ENCODE data around the gene GXYLT1.

The GXYLT1 gene

GRCh38 chr12:42039577-42039976, 105.1 kb downstream of the GXYLT1 start:
- H3K79me2 ChIP-seq (ENCODE audit: control insufficient read depth, low read length): no peaks in the 10 kb centered on the region
- no peaks in the 10 kb centered on the region for H3K9me2 ChIP-seq (replicated peaks; ENCODE audit: control insufficient read depth, low read length)
- no peaks in the 10 kb centered on the region for H3K9me3 ChIP-seq (ENCODE audit: control insufficient read depth, insufficient read depth, low read length)
- H3K4me3 ChIP-seq (ENCODE audit: low read length): no peak overlapping the region
- no peaks in the 10 kb centered on the region for H3F3A ChIP-seq (ENCODE audit: control insufficient read depth, insufficient read depth)
- no peak for TF ChIP-seq CTCF (IDR thresholded peaks at IDR 0.05; ENCODE audit: low read depth, low read length, poor library complexity, severe bottlenecking)
- TF ChIP-seq EZH2phosphoT487 (IDR thresholded peaks at IDR 0.05; ENCODE audit: borderline replicate concordance, low read length): no peak
- no peaks in the 10 kb centered on the region for H3K4me1 ChIP-seq (ENCODE audit: control insufficient read depth, low read length)
- no peak overlapping the region for H3K27ac ChIP-seq (ENCODE audit: low read depth, low read length)
- H3K36me3 ChIP-seq (ENCODE audit: control insufficient read depth, low read length): no peaks in the 10 kb centered on the region
- H3K4me2 ChIP-seq (ENCODE audit: low read length): no peak overlapping the region
- peaks cover 9% of the 10 kb centered on the region for H3K27me3 ChIP-seq (ENCODE audit: control insufficient read depth, low read length)
- H4K20me1 ChIP-seq (ENCODE audit: control insufficient read depth, insufficient read depth, low read depth, low read length): no peaks in the 10 kb centered on the region

GRCh38 chr12:42039176-42039575, 105.5 kb downstream of the GXYLT1 start:
- TF ChIP-seq CTCF (IDR thresholded peaks at IDR 0.05; ENCODE audit: low read depth, low read length, poor library complexity, severe bottlenecking) (no peak), EZH2phosphoT487 (IDR thresholded peaks at IDR 0.05; ENCODE audit: borderline replicate concordance, low read length) (no peak)
- H3F3A ChIP-seq (ENCODE audit: control insufficient read depth, insufficient read depth): no peaks in the 10 kb centered on the region
- H3K4me1 ChIP-seq (ENCODE audit: control insufficient read depth, low read length): no peaks in the 10 kb centered on the region
- no peak overlapping the region for H3K4me3 ChIP-seq (ENCODE audit: low read length)
- H3K4me2 ChIP-seq (ENCODE audit: low read length): no peak overlapping the region
- H3K27me3 ChIP-seq (ENCODE audit: control insufficient read depth, low read length): peaks cover 9% of the 10 kb centered on the region
- no peaks in the 10 kb centered on the region for H4K20me1 ChIP-seq (ENCODE audit: control insufficient read depth, insufficient read depth, low read depth, low read length)
- no peaks in the 10 kb centered on the region for H3K9me3 ChIP-seq (ENCODE audit: control insufficient read depth, insufficient read depth, low read length)
- H3K79me2 ChIP-seq (ENCODE audit: control insufficient read depth, low read length): no peaks in the 10 kb centered on the region
- H3K9me2 ChIP-seq (replicated peaks; ENCODE audit: control insufficient read depth, low read length): no peaks in the 10 kb centered on the region
- no peaks in the 10 kb centered on the region for H3K36me3 ChIP-seq (ENCODE audit: control insufficient read depth, low read length)
- H3K27ac ChIP-seq (ENCODE audit: low read depth, low read length): no peak overlapping the region

- H3F3A ChIP-seq (ENCODE audit: control insufficient read depth, insufficient read depth): no peaks in the 10 kb centered on the region
- no peak overlapping the region for H3K4me3 ChIP-seq (ENCODE audit: low read length)
- no peaks in the 10 kb centered on the region for H4K20me1 ChIP-seq (ENCODE audit: control insufficient read depth, insufficient read depth, low read depth, low read length)
- H3K36me3 ChIP-seq (ENCODE audit: control insufficient read depth, low read length): no peaks in the 10 kb centered on the region
- no peak overlapping the region for H3K4me2 ChIP-seq (ENCODE audit: low read length)
- H3K9me2 ChIP-seq (replicated peaks; ENCODE audit: control insufficient read depth, low read length): no peaks in the 10 kb centered on the region
- H3K4me1 ChIP-seq (ENCODE audit: control insufficient read depth, low read length): no peaks in the 10 kb centered on the region
- no peak overlapping the region for H3K27ac ChIP-seq (ENCODE audit: low read depth, low read length)
- 0 out of 2 replicates have a peak, but pooled peaks cover 2% of the 10 kb centered on the region for H3K27me3 ChIP-seq (ENCODE audit: control insufficient read depth, low read length)
- H3K9me3 ChIP-seq (ENCODE audit: control insufficient read depth, insufficient read depth, low read length): no peaks in the 10 kb centered on the region
- TF ChIP-seq CTCF (IDR thresholded peaks at IDR 0.05; ENCODE audit: low read depth, low read length, poor library complexity, severe bottlenecking) (no peak), EZH2phosphoT487 (IDR thresholded peaks at IDR 0.05; ENCODE audit: borderline replicate concordance, low read length) (no peak)
- no peaks in the 10 kb centered on the region for H3K79me2 ChIP-seq (ENCODE audit: control insufficient read depth, low read length)
These were observed 112.7 kb downstream of the GXYLT1 start for GRCh38 chr12:42031847-42032564.
